ENCODE data around the gene PACRG. TPM values are rescaled to one million over a fixed set of nuclear protein-coding genes. Genes with fewer than 3 reads are reported as not detected.

PACRG gene
- total and polyA plus RNA-seq, 2 of the 8 experiments (the other 6 are each of a cell fraction or from before 2014, with no cell fraction given), result 0.44 to 0.54 TPM

DNA sequence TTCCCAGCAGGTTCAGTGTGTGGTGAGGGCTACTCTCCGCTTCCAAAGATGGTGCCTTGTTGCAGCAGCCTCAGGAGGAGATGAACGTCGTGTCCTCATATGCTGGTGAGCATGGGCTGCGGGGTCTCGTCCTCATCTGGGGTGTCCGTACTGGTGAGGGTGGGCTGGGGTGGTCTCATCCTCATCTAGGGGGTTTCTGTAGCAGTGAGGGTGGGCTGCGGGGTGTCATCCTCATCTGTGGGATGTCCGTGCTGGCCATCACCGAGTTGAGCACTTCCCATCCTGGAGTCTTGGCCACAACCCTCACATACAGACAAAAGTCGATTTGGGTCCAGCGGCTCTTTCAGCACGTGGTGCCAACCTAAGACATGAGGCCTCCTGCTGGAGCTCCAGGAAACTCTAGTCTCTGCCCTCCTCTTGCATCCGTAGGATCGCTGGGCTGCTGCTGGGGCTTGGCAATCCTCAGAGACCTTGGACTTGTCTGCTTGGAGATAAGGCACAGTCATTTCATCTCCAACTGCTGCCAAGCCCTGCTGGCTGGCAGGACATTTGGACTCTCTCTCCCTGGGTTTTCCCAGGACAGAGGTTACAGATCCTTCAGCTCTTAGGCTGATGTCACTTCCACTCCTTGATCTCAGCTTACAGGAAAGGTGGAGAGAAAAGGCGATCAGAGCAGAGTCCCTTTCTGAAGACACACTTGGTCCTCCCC lies 160.4 kb downstream of the PACRG start (continued):
- TF ChIP-seq SRF (IDR thresholded peaks at IDR 0.05; ENCODE audit: low read depth, low read length), result no peak
- TF ChIP-seq CHD1 (IDR thresholded peaks at IDR 0.05; ENCODE audit: low read depth, low read length), result no peak
